GM18505 (cell line): Measurements from ENCODE around the gene RAD51B.
"Not testable (repeated sequence)": the region's sequence is repeated elsewhere in the genome, so short reads cannot be mapped to it uniquely, and the experiment has no call there.

Experiments used
- ATAC-seq: cut with Tn5 transposase; IDR thresholded peaks from one replicate; pipeline ENCODE4 v1.9.1; 2021; ENCODE audit not compliant: unreplicated experiment
- POLR2A ChIP-seq: IDR thresholded peaks from 4 replicates; pipeline ENCODE4 v1.6.1; 2011; ENCODE audit warnings: borderline replicate concordance; ENCODE audit not compliant: insufficient read depth, insufficient read length; ENCODE audit errors: extremely low read depth

Gene RAD51B

GRCh38 chr14:68653804-68654203 is 834.2 kb downstream of the RAD51B start:
- no peak for TF ChIP-seq POLR2A
- ATAC-seq: no peak

DNA sequence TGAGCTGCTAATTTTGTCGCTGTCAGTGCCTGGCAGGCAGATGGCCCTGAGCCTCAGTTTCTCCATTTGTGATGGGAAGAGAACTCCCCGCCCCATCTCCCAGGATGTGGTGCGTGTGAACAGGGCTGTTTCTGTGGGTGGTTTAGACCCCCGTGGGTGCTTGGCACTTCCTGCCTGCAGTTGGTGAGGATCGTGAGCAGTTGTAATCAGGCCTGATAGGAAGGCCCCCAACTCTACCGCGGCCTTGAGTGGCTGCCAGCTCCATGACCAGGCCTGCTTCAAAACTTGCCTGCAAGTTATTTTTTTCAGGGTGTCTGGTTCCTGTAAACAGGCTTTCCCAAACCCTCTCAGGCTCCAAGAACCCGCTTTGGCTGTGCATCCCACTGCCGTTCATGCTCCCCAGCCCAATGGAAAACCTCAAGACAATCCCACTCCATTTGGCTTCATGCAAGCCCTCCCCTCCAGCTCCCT is 834.9 kb downstream of the RAD51B start:
- no peak for TF ChIP-seq POLR2A
- ATAC-seq: no peak

DNA sequence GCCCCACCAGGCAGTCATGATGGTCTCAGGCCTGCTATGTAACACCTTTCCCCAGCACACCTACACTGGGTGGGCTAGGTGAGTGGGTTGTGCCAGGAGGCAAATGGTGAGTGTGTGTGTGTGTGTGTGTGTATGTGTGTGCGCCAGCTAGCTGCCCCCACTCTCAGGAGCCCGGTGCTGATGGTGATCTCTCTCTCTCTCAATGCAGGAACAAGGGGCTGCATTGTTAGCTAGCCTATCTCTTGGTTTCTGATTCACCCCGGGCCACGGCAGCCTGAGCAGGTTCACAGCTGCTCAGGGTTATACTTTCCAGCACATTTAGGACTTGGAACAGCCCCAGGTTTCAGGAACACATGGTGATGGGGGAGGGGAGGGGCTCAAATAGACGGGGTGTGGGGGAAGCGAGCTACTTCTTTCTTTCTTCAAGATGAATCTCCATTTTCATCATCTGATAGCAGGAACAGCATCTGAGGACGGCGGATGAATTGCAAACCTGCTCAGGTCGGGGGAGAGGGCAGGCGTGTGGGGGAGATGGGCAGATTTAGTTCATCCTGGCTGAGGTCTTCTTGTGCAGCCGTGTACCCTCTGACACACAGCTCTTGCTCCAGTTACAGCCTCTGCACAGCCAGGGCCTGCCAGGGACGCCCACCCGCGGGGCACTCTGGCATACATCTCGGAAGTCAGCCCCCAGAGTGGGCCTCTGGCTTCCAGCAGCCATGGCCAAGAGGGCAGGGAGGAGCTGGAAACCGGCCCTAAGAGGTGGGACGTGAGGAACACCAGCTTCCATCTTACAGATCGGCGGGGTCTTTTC is 835.6 kb downstream of the RAD51B start:
- TF ChIP-seq POLR2A: no peak
- no peak for ATAC-seq

- no peak for TF ChIP-seq POLR2A
- no peak for ATAC-seq
These were observed 836.3 kb downstream of the RAD51B start for GRCh38 chr14:68655911-68656316.

- TF ChIP-seq POLR2A: no peak
These were observed 836.9 kb downstream of the RAD51B start for GRCh38 chr14:68656452-68656851.

GRCh38 chr14:68657300-68658028 is 837.9 kb downstream of the RAD51B start:
- no peak for TF ChIP-seq POLR2A
- no peak for ATAC-seq

More at GRCh38 chr14:68656452-68656851, 836.9 kb downstream of the RAD51B start:
- ATAC-seq: no peak

DNA sequence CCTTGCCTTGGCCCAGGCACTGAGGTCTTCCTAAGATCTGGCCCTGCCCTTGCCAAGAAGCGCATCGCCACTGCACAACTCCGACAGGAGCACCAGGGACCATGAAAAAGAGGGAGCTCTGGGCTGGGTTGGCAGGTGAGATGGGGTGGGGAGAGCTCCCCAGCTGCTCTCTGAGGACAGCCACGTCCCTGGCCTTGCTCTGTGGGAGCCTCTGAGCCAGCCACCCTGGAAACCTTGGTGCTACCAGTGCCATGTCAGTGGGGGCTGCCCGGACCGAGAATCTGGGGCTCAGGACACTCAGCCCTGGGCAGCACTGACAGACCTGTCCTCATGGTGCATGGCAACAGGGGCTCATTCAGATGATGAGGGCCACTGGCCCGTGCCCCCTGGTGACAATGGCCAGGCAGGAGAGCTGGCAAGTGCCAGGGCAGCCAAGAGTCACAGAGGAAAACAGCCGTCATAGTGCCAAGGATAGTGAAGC is 838.5 kb downstream of the RAD51B start:
- no peak for ATAC-seq
- no peak for TF ChIP-seq POLR2A

GRCh38 chr14:68658943-68659931 is 839.7 kb downstream of the RAD51B start:
- no peak for ATAC-seq
- TF ChIP-seq POLR2A: no peak

DNA sequence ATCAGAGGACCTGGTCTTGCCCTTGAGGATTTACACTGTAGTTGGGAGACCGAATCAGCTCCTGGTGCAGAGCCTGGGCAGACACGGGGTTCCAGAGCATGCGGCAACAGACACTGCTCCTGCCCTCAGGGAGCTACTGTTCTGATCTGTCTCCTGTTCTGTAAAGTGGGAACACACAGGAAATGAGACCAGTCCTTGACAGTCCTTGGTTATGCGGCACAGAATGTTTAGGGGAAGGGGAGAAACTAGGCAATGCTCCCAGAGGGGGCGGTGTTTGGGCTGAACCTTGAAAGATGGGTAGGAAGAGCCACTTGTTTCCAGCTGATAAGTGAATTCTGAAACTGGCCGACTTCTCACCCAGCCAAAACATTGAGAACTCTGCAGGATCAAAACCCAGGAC is 840.9 kb downstream of the RAD51B start:
- no peak for ATAC-seq
- no peak for TF ChIP-seq POLR2A

DNA sequence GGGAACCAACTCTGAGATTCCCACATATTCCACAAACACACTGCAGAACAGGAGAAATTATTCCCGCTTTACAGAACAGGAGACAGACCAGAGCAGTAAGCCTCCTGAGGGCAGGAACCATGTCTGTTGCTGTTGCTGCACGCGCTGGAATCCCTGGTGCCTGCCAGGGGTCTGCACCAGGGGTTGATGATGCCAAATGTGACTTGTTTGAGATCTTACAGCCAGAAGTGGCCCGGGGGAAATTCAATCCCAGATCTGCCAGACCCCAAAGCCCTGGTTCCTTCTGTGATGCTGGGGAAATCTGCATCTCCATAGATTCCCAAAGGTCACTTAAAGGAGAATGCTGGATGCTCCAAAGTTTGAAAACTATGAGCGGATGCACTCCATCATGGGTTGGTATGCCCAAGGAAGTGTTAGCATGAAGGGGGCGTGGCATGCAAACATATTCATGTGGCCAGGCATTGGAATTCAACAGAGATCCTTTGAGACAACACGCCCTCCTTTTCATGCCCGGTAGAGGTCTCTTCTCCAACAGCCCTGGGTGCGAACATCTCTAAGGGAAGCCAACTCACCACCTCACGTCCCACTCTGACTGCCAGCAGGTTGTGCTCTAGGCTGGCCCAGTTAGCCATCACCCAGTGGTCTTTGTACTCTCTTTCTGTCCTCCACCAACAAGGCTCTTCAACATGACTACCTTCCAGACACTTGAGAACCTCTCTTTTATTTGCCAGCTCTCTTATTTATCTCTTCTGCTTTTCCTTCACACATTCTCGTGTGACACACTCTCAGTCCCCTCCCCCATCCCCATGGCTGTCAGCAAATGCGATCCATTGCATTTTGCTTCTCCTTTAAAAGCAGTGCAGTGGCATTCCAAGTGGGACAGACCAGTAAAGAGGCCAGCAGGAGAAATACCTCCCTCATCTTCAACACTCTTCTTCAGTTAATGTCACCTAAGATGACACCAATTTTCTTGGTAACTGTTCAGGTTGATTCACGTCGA is 841.9 kb downstream of the RAD51B start:
- ATAC-seq: no peak
- no peak for TF ChIP-seq POLR2A

DNA sequence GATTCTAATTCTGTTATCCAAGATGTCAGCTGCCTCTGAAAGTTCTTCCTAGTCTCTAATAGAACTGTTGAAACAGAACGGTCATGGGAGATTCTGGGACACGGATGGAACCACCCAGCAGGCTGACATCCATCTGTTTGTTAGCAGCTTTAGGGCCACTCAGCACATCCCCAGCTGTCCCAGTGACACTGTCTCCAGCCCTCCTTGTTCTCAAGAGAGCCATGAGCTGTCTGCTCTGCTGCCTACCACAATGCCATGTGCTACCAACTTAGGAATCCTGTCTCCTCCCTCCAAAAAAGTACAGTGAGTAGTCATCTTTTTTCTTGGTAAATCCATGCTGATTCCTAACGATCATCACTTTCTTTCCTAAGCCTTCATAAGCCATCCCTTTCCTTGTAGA is 842.8 kb downstream of the RAD51B start:
- no peak for TF ChIP-seq POLR2A
- no peak for ATAC-seq

DNA sequence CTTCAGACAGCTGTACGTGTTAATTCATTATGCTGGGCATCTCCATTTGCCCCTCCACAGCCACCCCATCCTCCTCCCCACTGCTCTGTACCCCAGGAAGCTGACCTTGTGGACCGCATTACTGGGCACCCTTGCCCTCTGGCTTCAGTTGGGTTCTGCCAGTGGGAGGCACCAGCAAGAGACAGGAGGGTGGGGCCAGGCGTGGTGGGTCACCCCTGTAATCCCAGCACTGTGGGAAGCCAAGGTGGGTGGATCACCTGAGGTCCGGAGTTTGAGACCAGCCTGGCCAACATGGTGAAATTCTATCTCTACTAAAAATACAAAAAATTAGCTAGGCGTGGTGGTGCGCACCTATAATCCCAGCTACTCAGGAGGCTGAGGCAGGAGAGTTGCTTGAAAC is 843.2 kb downstream of the RAD51B start:
- ATAC-seq: not testable (repeated sequence)
